Measurements from ENCODE around the gene ZNF41. TPM values are rescaled to one million over a fixed set of nuclear protein-coding genes. Genes with fewer than 3 reads are reported as not detected.

Gene ZNF41
- total and polyA plus RNA-seq, 2 of the 8 experiments (the other 6 are each of a cell fraction or from before 2014, with no cell fraction given): 1.8 to 5.3 TPM

- TF ChIP-seq HDAC2 (IDR thresholded peaks at IDR 0.05; ENCODE audit: borderline replicate concordance in 1 of 2, low read depth in 2 of 2, low read length in 2 of 2): no peak
- TF ChIP-seq EGR1 (IDR thresholded peaks at IDR 0.05; ENCODE audit: borderline replicate concordance, low read depth, low read length): no peak
- no peak for TF ChIP-seq CHD7 (IDR thresholded peaks at IDR 0.05; ENCODE audit: insufficient replicate concordance, low read length)
- no peak for TF ChIP-seq CHD2 (IDR thresholded peaks at IDR 0.05; ENCODE audit: low read length)
- no peak for TF ChIP-seq JUND (IDR thresholded peaks at IDR 0.05; ENCODE audit: low read length)
- TF ChIP-seq CBX5 (IDR thresholded peaks at IDR 0.05; ENCODE audit: low read depth, low read length): no peak
- TF ChIP-seq CHD1 (IDR thresholded peaks at IDR 0.05; ENCODE audit: low read depth, low read length): no peak
- no peak for TF ChIP-seq CEBPB (IDR thresholded peaks at IDR 0.05; ENCODE audit: low read depth, low read length)
- no peak for TF ChIP-seq TEAD4 (IDR thresholded peaks at IDR 0.05; ENCODE audit: low read depth, low read length)
- TF ChIP-seq KDM4A (IDR thresholded peaks at IDR 0.05; ENCODE audit: low read depth, low read length, severe bottlenecking): no peak
Observed at GRCh38 chrX:47501226-47502074, 18.4 kb upstream of the ZNF41 start (continued).

Measured in H1 (cell line).